Measurements from ENCODE around the gene VPS13C. TPM values are rescaled to one million over a fixed set of nuclear protein-coding genes. Genes with fewer than 3 reads are reported as not detected.

The VPS13C gene
- total RNA-seq, 1 experiment from 2014 or later: 18.6 TPM

- H3K4me3 ChIP-seq (replicated peaks in 1 of 2; ENCODE audit: low read depth in 1 of 2, low read length in 2 of 2): no peak overlapping the region
- intact Hi-C loops (cut with micrococcal nuclease): no loop called here
- POLR2A ChIA-PET: no interaction called here
- no peaks in the 10 kb centered on the region for H3K79me2 ChIP-seq (ENCODE audit: insufficient read depth, low read length)
- CTCF ChIA-PET: no interaction called here
- no TSS peak for BruUV-seq (replicated peaks)
- H2AFZ ChIP-seq (ENCODE audit: low read depth, low read length, poor library complexity, severe bottlenecking): no peak overlapping the region
- H3K9ac ChIP-seq (ENCODE audit: low read length): no peak overlapping the region
- H3K4me2 ChIP-seq (ENCODE audit: low read length): no peak overlapping the region
- H4K20me1 ChIP-seq (ENCODE audit: insufficient read depth): no peaks in the 10 kb centered on the region
- no peaks in the 10 kb centered on the region for H3K27me3 ChIP-seq (ENCODE audit: insufficient read depth, low read length)
- DNase-seq (ENCODE audit: low read depth, low spot score) (no peak), ATAC-seq (no peak)
- H3K36me3 ChIP-seq (ENCODE audit: control insufficient read depth in 1 of 2, insufficient read depth in 2 of 2, low read length in 2 of 2): no peaks in the 10 kb centered on the region
- TF ChIP-seq CEBPB (IDR thresholded peaks at IDR 0.05; ENCODE audit: low read depth) (no peak), RAD21 (IDR thresholded peaks at IDR 0.05; ENCODE audit: low read depth) (no peak), ZFX (IDR thresholded peaks at IDR 0.05) (no peak), ELF1 (IDR thresholded peaks at IDR 0.05; ENCODE audit: borderline replicate concordance, low read depth) (no peak), EZH2phosphoT487 (IDR thresholded peaks at IDR 0.05; ENCODE audit: borderline replicate concordance) (no peak), ZNF274 (IDR thresholded peaks at IDR 0.05; ENCODE audit: low read depth, low read length) (no peak), CBX3 (IDR thresholded peaks at IDR 0.05; ENCODE audit: low read depth) (no peak), SIN3A (IDR thresholded peaks at IDR 0.05; ENCODE audit: low read depth) (no peak), ZBTB33 (IDR thresholded peaks at IDR 0.05; ENCODE audit: extremely low read depth, insufficient replicate concordance, low read length) (no peak), TCF7L2 (IDR thresholded peaks at IDR 0.05; ENCODE audit: borderline replicate concordance, extremely low read depth, insufficient read depth, insufficient read length) (no peak)
- H3K9me3 ChIP-seq (ENCODE audit: control insufficient read depth in 1 of 2, insufficient read depth in 1 of 2, low read depth in 1 of 2, low read length in 2 of 2): no peaks in the 10 kb centered on the region
- RAD21 ChIA-PET (ENCODE audit: low non-redundant PET in 1 of 2, low total read pairs in 2 of 2, uncharacterized antibody in 2 of 2, unreplicated experiment in 2 of 2): no interaction called here
- H3K9me2 ChIP-seq (ENCODE audit: insufficient read depth): no peaks in the 10 kb centered on the region
- H3K27ac ChIP-seq (ENCODE audit: low read depth, low read length): no peak overlapping the region
- no peaks in the 10 kb centered on the region for H3K4me1 ChIP-seq (ENCODE audit: control insufficient read depth in 1 of 2, insufficient read depth in 2 of 2, low read length in 2 of 2)
Measured at GRCh38 chr15:61907753-61908086, 152.5 kb downstream of the VPS13C start.
